Measurements from ENCODE around the gene ZNF552.
A peak's percentile ranks its signal among the peaks of the same experiment; 100 is the strongest.
"Not testable (repeated sequence)": the region's sequence is repeated elsewhere in the genome, so short reads cannot be mapped to it uniquely, and the experiment has no call there.

Gene ZNF552

GRCh38 chr19:57819475-57820148, 4.9 kb upstream of the ZNF552 start:
- DNase-seq = peak; percentile 74

GRCh38 chr19:57818378-57818777, 3.7 kb upstream of the ZNF552 start:
- no peak for ATAC-seq
- no peak for DNase-seq

More at GRCh38 chr19:57819475-57820148, 4.9 kb upstream of the ZNF552 start:
- peak; percentile 96 for ATAC-seq

- ATAC-seq (no peak), DNase-seq (no peak)
Measured at GRCh38 chr19:57817976-57818375, 3.3 kb upstream of the ZNF552 start.

GRCh38 chr19:57816652-57817051, 1.9 kb upstream of the ZNF552 start:
- DNase-seq = no peak
- ATAC-seq = no peak

GRCh38 chr19:57815247-57816075, 748 bp upstream of the ZNF552 start:
- ATAC-seq = no peak

GRCh38 chr19:57813919-57814504, 701 bp downstream of the ZNF552 start:
- DNase-seq (no peak), ATAC-seq (no peak)

More at GRCh38 chr19:57815247-57816075, 748 bp upstream of the ZNF552 start:
- no peak for DNase-seq

GRCh38 chr19:57812975-57813820, 1.5 kb downstream of the ZNF552 start:
- DNase-seq = not testable (repeated sequence)
- peak; percentile 21 for ATAC-seq

GRCh38 chr19:57812226-57812625, 2.5 kb downstream of the ZNF552 start:
- no peak for DNase-seq
- ATAC-seq = peak; percentile 25

- not testable (repeated sequence) for DNase-seq, ATAC-seq
Measured at GRCh38 chr19:57810410-57811295, 4.1 kb downstream of the ZNF552 start.

- ATAC-seq = no peak
- no peak for DNase-seq
Measured at GRCh38 chr19:57807541-57807940, 7.2 kb downstream of the ZNF552 start.

GRCh38 chr19:57803594-57804325, 11.0 kb downstream of the ZNF552 start:
- peak; percentile 30 for DNase-seq
- ATAC-seq = peak; percentile 36

- DNase-seq = no peak
- no peak for ATAC-seq
Measured at GRCh38 chr19:57803265-57803593, 11.5 kb downstream of the ZNF552 start.

- ATAC-seq (no peak), DNase-seq (no peak)
Measured at GRCh38 chr19:57802269-57802668, 12.4 kb downstream of the ZNF552 start.

GRCh38 chr19:57800696-57801095, 14.0 kb downstream of the ZNF552 start:
- ATAC-seq = no peak
- DNase-seq = no peak

- ATAC-seq = not testable (repeated sequence)
Measured at GRCh38 chr19:57796580-57796979, 18.1 kb downstream of the ZNF552 start.

GRCh38 chr19:57789288-57789687, 25.4 kb downstream of the ZNF552 start:
- ATAC-seq (no peak), DNase-seq (no peak)

More at GRCh38 chr19:57796580-57796979, 18.1 kb downstream of the ZNF552 start:
- not testable (repeated sequence) for DNase-seq

GRCh38 chr19:57788114-57788692, 26.5 kb downstream of the ZNF552 start:
- DNase-seq (no peak), ATAC-seq (no peak)

- ATAC-seq (no peak), DNase-seq (no peak)
Measured at GRCh38 chr19:57786906-57787305, 27.8 kb downstream of the ZNF552 start.

GRCh38 chr19:57786286-57786685, 28.4 kb downstream of the ZNF552 start:
- ATAC-seq (no peak), DNase-seq (no peak)
